ENCODE measurements around the gene ZNF618. TPM values are rescaled to one million over a fixed set of nuclear protein-coding genes. Genes with fewer than 3 reads are reported as not detected.
A peak's percentile ranks its signal among the peaks of the same experiment; 100 is the strongest.

Gene ZNF618
- total and polyA plus RNA-seq, 4 donors, result 4.9 to 17.3 (median 11.4) TPM

- H3K4me1 ChIP-seq (ENCODE audit: control insufficient read depth in 1 of 2, insufficient read depth in 2 of 2, low read length in 2 of 2), result peaks cover 0 to 8% of the 10 kb centered on the region in 2 donors
- no peak for DNase-seq
- no peak for ATAC-seq (ENCODE audit: low FRiP score)
- no peak overlapping the region for H3K4me3 ChIP-seq (ENCODE audit: low read length in 2 of 2)
- H3K27me3 ChIP-seq (ENCODE audit: control insufficient read depth in 1 of 2, insufficient read depth in 2 of 2, low read length in 1 of 2), result no peaks in the 10 kb centered on the region
- H3K9me3 ChIP-seq (ENCODE audit: control insufficient read depth, low read length), result no peaks in the 10 kb centered on the region
- H3K27ac ChIP-seq (ENCODE audit: low read depth in 1 of 2, low read length in 2 of 2), result no peak overlapping the region
- intact Hi-C loops (cut with DNase I), result loop anchor here (5.0 kb wide), 2 partner anchors 33 to 58 kb away; no protein-coding TSS in a partner anchor
- H3K36me3 ChIP-seq (ENCODE audit: control insufficient read depth in 1 of 2, insufficient read depth in 2 of 2, low read length in 1 of 2), result no peaks in the 10 kb centered on the region
- 89 to 92% methylated on average over 8 of the region's 8 CpGs for WGBS, 2 donors
These were observed 114.4 kb downstream of the ZNF618 start for GRCh38 chr9:113990570-113990907.

GRCh38 chr9:113990975-113991471 lies 114.9 kb downstream of the ZNF618 start:
- no peak for ATAC-seq (ENCODE audit: low FRiP score)
- Histone ChIP-seq H3K36me3 (ENCODE audit: control insufficient read depth in 1 of 2, insufficient read depth in 2 of 2, low read length in 1 of 2) (no peaks in the 10 kb centered on the region), H3K9me3 (ENCODE audit: control insufficient read depth, low read length) (no peaks in the 10 kb centered on the region), H3K27me3 (ENCODE audit: control insufficient read depth in 1 of 2, insufficient read depth in 2 of 2, low read length in 1 of 2) (no peaks in the 10 kb centered on the region), H3K27ac (ENCODE audit: low read depth in 1 of 2, low read length in 2 of 2) (no peak overlapping the region), H3K4me3 (ENCODE audit: low read length in 2 of 2) (no peak overlapping the region), H3K4me1 (ENCODE audit: control insufficient read depth in 1 of 2, insufficient read depth in 2 of 2, low read length in 2 of 2) (peaks cover 0 to 8% of the 10 kb centered on the region in 2 donors)
- peak in 1 of 2 donors; percentile 43 for DNase-seq
- intact Hi-C loops (cut with DNase I), result loop anchor here (5.0 kb wide), 2 partner anchors 34 to 59 kb away; no protein-coding TSS in a partner anchor
- WGBS, 2 donors, result 87 to 89% methylated on average over 5 of the region's 5 CpGs

- no peaks in the 10 kb centered on the region for H3K36me3 ChIP-seq (ENCODE audit: control insufficient read depth in 1 of 2, insufficient read depth in 2 of 2, low read length in 1 of 2)
- H3K4me3 ChIP-seq (ENCODE audit: low read length in 2 of 2), result no peak overlapping the region
- 93 to 97% methylated on average over 3 of the region's 3 CpGs for WGBS, 2 donors
- no peak for DNase-seq
- no peaks in the 10 kb centered on the region for H3K27me3 ChIP-seq (ENCODE audit: control insufficient read depth in 1 of 2, insufficient read depth in 2 of 2, low read length in 1 of 2)
- no peak overlapping the region for H3K27ac ChIP-seq (ENCODE audit: low read depth in 1 of 2, low read length in 2 of 2)
- intact Hi-C loops (cut with DNase I), result loop anchor here (5.0 kb wide), 2 partner anchors 34 to 59 kb away; no protein-coding TSS in a partner anchor
- ATAC-seq (ENCODE audit: low FRiP score), result no peak
- H3K4me1 ChIP-seq (ENCODE audit: control insufficient read depth in 1 of 2, insufficient read depth in 2 of 2, low read length in 2 of 2), result peaks cover 0 to 8% of the 10 kb centered on the region in 2 donors
- H3K9me3 ChIP-seq (ENCODE audit: control insufficient read depth, low read length), result no peaks in the 10 kb centered on the region
These were observed 115.6 kb downstream of the ZNF618 start for GRCh38 chr9:113991714-113992113.

DNA sequence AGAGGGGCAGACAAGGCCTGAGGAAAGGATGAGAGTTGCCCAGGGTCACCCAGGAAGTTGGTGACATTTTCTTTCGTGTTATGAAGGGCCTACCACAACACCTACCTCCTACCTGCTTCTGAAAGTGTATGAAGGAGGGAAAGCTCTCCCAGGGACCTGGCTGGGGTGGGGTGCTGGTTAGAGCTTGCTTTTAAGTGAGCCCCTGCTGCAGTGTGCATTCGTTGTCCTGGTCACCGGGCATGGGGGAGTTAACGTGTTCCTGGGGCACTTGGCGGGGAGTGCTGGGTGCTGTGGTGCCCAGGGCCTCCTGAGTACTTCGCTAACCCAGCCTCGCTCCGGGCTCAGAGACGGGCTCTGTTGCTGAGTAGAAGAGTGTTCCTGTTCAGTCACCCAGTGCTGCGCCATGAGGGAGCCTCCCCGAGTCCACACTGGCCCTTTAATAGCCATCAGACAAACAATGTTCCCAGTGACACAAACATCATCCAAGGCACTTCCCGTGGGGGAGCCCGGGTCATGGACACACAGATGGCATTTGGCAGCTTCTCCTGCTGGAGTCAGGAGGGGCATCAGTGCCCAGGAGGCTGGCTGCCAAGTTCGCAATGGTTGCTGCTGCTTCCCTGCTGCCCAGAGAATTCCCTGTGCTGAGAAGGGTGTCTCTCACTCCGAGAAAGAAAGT lies 116.3 kb downstream of the ZNF618 start:
- 22 to 30% methylated on average over 15 of the region's 15 CpGs for WGBS, 2 donors
- Histone ChIP-seq H3K4me3 (ENCODE audit: low read length in 2 of 2) (no peak overlapping the region), H3K4me1 (ENCODE audit: control insufficient read depth in 1 of 2, insufficient read depth in 2 of 2, low read length in 2 of 2) (peaks cover 0 to 8% of the 10 kb centered on the region in 2 donors), H3K9me3 (ENCODE audit: control insufficient read depth, low read length) (no peaks in the 10 kb centered on the region), H3K27ac (ENCODE audit: low read depth in 1 of 2, low read length in 2 of 2) (no peak overlapping the region), H3K27me3 (ENCODE audit: control insufficient read depth in 1 of 2, insufficient read depth in 2 of 2, low read length in 1 of 2) (no peaks in the 10 kb centered on the region), H3K36me3 (ENCODE audit: control insufficient read depth in 1 of 2, insufficient read depth in 2 of 2, low read length in 1 of 2) (no peaks in the 10 kb centered on the region)
- intact Hi-C loops (cut with DNase I), result loop anchor here (5.0 kb wide), 2 partner anchors 35 to 60 kb away; no protein-coding TSS in a partner anchor
- ATAC-seq (ENCODE audit: low FRiP score) (no peak), DNase-seq (peak; percentile 80)

- no peak overlapping the region for H3K4me3 ChIP-seq (ENCODE audit: low read length in 2 of 2)
- H3K36me3 ChIP-seq (ENCODE audit: control insufficient read depth in 1 of 2, insufficient read depth in 2 of 2, low read length in 1 of 2), result no peaks in the 10 kb centered on the region
- H3K27ac ChIP-seq (ENCODE audit: low read depth in 1 of 2, low read length in 2 of 2), result no peak overlapping the region
- H3K9me3 ChIP-seq (ENCODE audit: control insufficient read depth, low read length), result no peaks in the 10 kb centered on the region
- H3K27me3 ChIP-seq (ENCODE audit: control insufficient read depth in 1 of 2, insufficient read depth in 2 of 2, low read length in 1 of 2), result no peaks in the 10 kb centered on the region
- DNase-seq (peak in 1 of 2 donors; percentile 60), ATAC-seq (ENCODE audit: low FRiP score) (no peak)
- intact Hi-C loops (cut with DNase I), result loop anchor here (5.0 kb wide), 2 partner anchors 36 to 61 kb away; no protein-coding TSS in a partner anchor
- WGBS, 2 donors, result 78 to 79% methylated on average over 6 of the region's 6 CpGs
- peaks cover 0 to 8% of the 10 kb centered on the region in 2 donors for H3K4me1 ChIP-seq (ENCODE audit: control insufficient read depth in 1 of 2, insufficient read depth in 2 of 2, low read length in 2 of 2)
These were observed 116.9 kb downstream of the ZNF618 start for GRCh38 chr9:113992994-113993393.

DNA sequence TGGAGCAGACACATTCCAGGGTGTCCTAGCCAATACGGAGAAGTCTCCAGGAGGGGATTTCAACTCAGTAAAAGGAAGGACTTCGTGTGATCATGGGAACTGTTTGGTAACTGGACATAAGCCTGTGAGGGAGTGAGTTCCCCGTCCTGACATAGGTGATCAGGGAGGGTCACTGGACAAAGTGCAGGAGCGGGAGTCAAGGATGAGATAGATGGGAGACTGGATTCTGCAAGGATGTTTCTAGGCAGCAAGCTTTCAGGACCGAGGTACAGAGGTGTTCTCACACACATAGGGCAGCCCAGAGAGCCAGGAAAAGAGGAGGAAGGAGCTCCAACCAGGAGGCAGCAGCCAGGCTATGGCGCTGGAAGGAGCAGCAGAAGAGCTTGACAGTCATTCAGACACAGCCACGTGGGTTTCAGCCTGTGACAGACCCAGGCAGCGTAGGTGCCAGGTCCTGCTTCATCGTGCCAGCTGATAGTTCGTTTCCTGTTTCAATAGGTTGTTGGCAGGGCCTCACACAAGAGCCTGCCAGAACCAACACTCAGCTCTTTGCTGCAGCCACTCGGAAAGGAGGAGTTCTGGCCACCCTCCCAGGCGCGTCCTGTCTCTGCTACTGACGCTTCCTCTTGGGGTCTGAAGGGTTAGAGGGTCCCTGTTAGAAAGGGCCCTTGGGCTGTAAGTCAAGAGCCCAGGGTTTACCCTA lies 117.9 kb downstream of the ZNF618 start:
- intact Hi-C loops (cut with DNase I), result loop anchor here (5.0 kb wide), 2 partner anchors 37 to 62 kb away; no protein-coding TSS in a partner anchor
- DNase-seq, result peak; percentile 95
- H3K9me3 ChIP-seq (ENCODE audit: control insufficient read depth, low read length), result no peaks in the 10 kb centered on the region
- H3K27ac ChIP-seq (ENCODE audit: low read depth in 1 of 2, low read length in 2 of 2), result no peak overlapping the region
- no peak overlapping the region for H3K4me3 ChIP-seq (ENCODE audit: low read length in 2 of 2)
- WGBS, 2 donors, result 5 to 6% methylated on average over 14 of the region's 14 CpGs
- H3K36me3 ChIP-seq (ENCODE audit: control insufficient read depth in 1 of 2, insufficient read depth in 2 of 2, low read length in 1 of 2), result no peaks in the 10 kb centered on the region
- peak; percentile 69 for ATAC-seq (ENCODE audit: low FRiP score)
- no peaks in the 10 kb centered on the region for H3K27me3 ChIP-seq (ENCODE audit: control insufficient read depth in 1 of 2, insufficient read depth in 2 of 2, low read length in 1 of 2)
- peaks cover 0 to 8% of the 10 kb centered on the region in 2 donors for H3K4me1 ChIP-seq (ENCODE audit: control insufficient read depth in 1 of 2, insufficient read depth in 2 of 2, low read length in 2 of 2)

GRCh38 chr9:113995401-113995800 lies 119.3 kb downstream of the ZNF618 start:
- Histone ChIP-seq H3K27me3 (ENCODE audit: control insufficient read depth in 1 of 2, insufficient read depth in 2 of 2, low read length in 1 of 2) (no peaks in the 10 kb centered on the region), H3K4me3 (ENCODE audit: low read length in 2 of 2) (no peak overlapping the region), H3K9me3 (ENCODE audit: control insufficient read depth, low read length) (no peaks in the 10 kb centered on the region), H3K27ac (ENCODE audit: low read depth in 1 of 2, low read length in 2 of 2) (no peak overlapping the region), H3K36me3 (ENCODE audit: control insufficient read depth in 1 of 2, insufficient read depth in 2 of 2, low read length in 1 of 2) (no peaks in the 10 kb centered on the region), H3K4me1 (ENCODE audit: control insufficient read depth in 1 of 2, insufficient read depth in 2 of 2, low read length in 2 of 2) (peaks cover 0 to 6% of the 10 kb centered on the region in 2 donors)
- intact Hi-C loops (cut with DNase I), result loop anchor here in 1 of 2 donors (5.0 kb wide), 1 partner anchor 78 kb away; no protein-coding TSS in a partner anchor
- no peak for ATAC-seq (ENCODE audit: low FRiP score)
- DNase-seq, result no peak
- WGBS, 2 donors, result 77 to 78% methylated on average over 4 of the region's 4 CpGs

GRCh38 chr9:113995963-113996362 lies 119.9 kb downstream of the ZNF618 start:
- Histone ChIP-seq H3K9me3 (ENCODE audit: control insufficient read depth, low read length) (no peaks in the 10 kb centered on the region), H3K4me1 (ENCODE audit: control insufficient read depth in 1 of 2, insufficient read depth in 2 of 2, low read length in 2 of 2) (peaks cover 0 to 6% of the 10 kb centered on the region in 2 donors), H3K4me3 (ENCODE audit: low read length in 2 of 2) (no peak overlapping the region), H3K27ac (ENCODE audit: low read depth in 1 of 2, low read length in 2 of 2) (no peak overlapping the region), H3K27me3 (ENCODE audit: control insufficient read depth in 1 of 2, insufficient read depth in 2 of 2, low read length in 1 of 2) (no peaks in the 10 kb centered on the region), H3K36me3 (ENCODE audit: control insufficient read depth in 1 of 2, insufficient read depth in 2 of 2, low read length in 1 of 2) (no peaks in the 10 kb centered on the region)
- ATAC-seq (ENCODE audit: low FRiP score) (no peak), DNase-seq (peak in 1 of 2 donors; percentile 63)
- 84 to 87% methylated on average over 3 of the region's 3 CpGs for WGBS, 2 donors
- intact Hi-C loops (cut with DNase I), result loop anchor here in 1 of 2 donors (5.0 kb wide), 1 partner anchor 79 kb away; no protein-coding TSS in a partner anchor

Data from aorta (tissue), 5 donors.